Measurements from ENCODE around the gene DLL3. TPM values are rescaled to one million over a fixed set of nuclear protein-coding genes. Genes with fewer than 3 reads are reported as not detected.

DLL3 gene
- total RNA-seq, 1 experiment from 2014 or later: 2.7 TPM

DNA sequence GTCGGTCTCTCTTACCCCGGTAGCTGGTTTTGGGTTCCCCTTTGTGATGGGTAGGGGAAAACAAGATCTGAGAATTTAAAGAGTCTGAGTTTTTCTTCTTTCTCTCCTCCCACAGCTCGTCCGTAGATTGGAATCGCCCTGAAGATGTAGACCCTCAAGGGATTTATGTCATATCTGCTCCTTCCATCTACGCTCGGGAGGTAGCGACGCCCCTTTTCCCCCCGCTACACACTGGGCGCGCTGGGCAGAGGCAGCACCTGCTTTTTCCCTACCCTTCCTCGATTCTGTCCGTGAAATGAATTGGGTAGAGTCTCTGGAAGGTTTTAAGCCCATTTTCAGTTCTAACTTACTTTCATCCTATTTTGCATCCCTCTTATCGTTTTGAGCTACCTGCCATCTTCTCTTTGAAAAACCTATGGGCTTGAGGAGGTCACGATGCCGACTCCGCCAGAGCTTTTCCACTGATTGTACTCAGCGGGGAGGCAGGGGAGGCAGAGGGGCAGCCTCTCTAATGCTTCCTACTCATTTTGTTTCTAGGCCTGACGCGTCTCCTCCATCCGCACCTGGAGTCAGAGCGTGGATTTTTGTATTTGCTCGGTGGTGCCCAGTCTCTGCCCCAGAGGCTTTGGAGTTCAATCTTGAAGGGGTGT, 9.1 kb downstream of the DLL3 start:
- H3K27ac Mint-ChIP-seq (ENCODE audit: unreplicated experiment): no peak overlapping the region
- no peaks in the 10 kb centered on the region for H3K9me3 ChIP-seq
- TF ChIP-seq, protein P1, sequence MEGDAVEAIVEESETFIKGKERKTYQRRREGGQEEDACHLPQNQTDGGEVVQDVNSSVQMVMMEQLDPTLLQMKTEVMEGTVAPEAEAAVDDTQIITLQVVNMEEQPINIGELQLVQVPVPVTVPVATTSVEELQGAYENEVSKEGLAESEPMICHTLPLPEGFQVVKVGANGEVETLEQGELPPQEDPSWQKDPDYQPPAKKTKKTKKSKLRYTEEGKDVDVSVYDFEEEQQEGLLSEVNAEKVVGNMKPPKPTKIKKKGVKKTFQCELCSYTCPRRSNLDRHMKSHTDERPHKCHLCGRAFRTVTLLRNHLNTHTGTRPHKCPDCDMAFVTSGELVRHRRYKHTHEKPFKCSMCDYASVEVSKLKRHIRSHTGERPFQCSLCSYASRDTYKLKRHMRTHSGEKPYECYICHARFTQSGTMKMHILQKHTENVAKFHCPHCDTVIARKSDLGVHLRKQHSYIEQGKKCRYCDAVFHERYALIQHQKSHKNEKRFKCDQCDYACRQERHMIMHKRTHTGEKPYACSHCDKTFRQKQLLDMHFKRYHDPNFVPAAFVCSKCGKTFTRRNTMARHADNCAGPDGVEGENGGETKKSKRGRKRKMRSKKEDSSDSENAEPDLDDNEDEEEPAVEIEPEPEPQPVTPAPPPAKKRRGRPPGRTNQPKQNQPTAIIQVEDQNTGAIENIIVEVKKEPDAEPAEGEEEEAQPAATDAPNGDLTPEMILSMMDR (IDR thresholded peaks at IDR 0.05; ENCODE audit: insufficient read depth in 1 of 2, low read depth in 1 of 2, low read length in 1 of 2, severe bottlenecking in 1 of 2, unreplicated experiment in 1 of 2): no peak
- no peak for DNase-seq
- 0 out of 2 replicates have a peak, but pooled peaks cover 5% of the 10 kb centered on the region for H3K4me1 ChIP-seq
- intact Hi-C loops (cut with micrococcal nuclease; ENCODE audit: unreplicated experiment): no loop called here
- H3K36me3 ChIP-seq (ENCODE audit: control insufficient read depth, insufficient read depth, low read length): no peaks in the 10 kb centered on the region
- H3K27me3 Mint-ChIP-seq (ENCODE audit: insufficient read depth, unreplicated experiment): peaks cover 15% of the 10 kb centered on the region
- H3K36me3 Mint-ChIP-seq (ENCODE audit: insufficient read depth, unreplicated experiment): peaks cover 5% of the 10 kb centered on the region
- H3K9me3 Mint-ChIP-seq (ENCODE audit: unreplicated experiment): no peaks in the 10 kb centered on the region
- CTCF ChIA-PET: interaction anchor here (1.8 kb wide), 1 partner anchor 10 kb away, joined by 11 read pairs; no protein-coding TSS in a partner anchor
- peak overlapping the region; percentile 70 for H3K4me3 Mint-ChIP-seq (ENCODE audit: unreplicated experiment)
- POLR2A ChIA-PET: no interaction called here
- peak overlapping the region; percentile 54 for H3K4me3 ChIP-seq (ENCODE audit: low read depth, low read length)
- H3K27me3 ChIP-seq (replicated peaks; ENCODE audit: control insufficient read depth, insufficient read depth, low read length): no peaks in the 10 kb centered on the region
- no peaks in the 10 kb centered on the region for H3K4me1 Mint-ChIP-seq (ENCODE audit: low read depth, unreplicated experiment)
- no TSS peak for BruUV-seq (replicated peaks)

DNA sequence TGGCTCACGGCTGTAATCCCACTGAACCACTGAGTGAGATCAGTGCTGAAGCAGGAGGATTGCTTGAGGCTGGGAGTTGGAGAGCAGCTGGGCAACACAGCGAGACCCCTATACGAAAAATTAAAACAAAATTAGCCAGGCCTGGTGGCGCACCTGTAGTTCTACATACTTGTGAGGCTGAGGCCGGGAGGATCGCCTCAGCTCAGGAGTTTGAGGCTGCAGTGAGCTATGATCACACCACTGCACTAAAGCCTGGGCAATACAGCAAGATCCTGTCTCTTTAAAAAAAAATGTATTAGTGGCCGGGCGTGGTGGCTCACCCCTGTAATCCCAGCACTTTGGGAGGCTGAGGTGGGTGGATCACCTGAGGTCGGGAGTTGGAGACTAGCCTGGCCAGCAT, 9.9 kb downstream of the DLL3 start:
- H3K36me3 Mint-ChIP-seq (ENCODE audit: insufficient read depth, unreplicated experiment): peaks cover 5% of the 10 kb centered on the region

DNA sequence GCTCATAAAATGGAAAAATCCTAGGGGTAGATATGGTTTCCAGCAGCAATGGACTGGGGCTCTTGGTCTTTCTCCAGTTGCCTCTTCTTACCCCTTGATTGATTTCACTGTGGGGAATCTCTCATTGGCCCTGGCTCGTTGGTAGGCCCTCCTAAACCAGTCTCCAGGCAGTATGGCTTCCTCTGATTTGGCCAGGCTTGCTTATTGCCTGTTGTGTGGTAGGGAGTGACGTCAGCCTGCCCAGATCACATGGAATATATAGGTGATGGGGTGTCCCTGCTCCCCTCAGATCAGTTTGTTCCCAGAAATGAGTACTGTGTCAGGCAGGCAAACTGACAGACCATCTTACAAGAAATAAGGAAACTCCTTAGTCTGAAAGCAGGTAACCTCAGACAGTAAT, 10.5 kb downstream of the DLL3 start:
- peaks cover 5% of the 10 kb centered on the region for H3K36me3 Mint-ChIP-seq (ENCODE audit: insufficient read depth, unreplicated experiment)
- no peak for DNase-seq
- no peaks in the 10 kb centered on the region for H3K9me3 Mint-ChIP-seq (ENCODE audit: unreplicated experiment)
- CTCF ChIA-PET: interaction anchor here (1.8 kb wide), 1 partner anchor 11 kb away, joined by 11 read pairs; no protein-coding TSS in a partner anchor
- POLR2A ChIA-PET: no interaction called here
- H3K27me3 ChIP-seq (replicated peaks; ENCODE audit: control insufficient read depth, insufficient read depth, low read length): no peaks in the 10 kb centered on the region
- H3K4me3 Mint-ChIP-seq (ENCODE audit: unreplicated experiment): no peak overlapping the region
- intact Hi-C loops (cut with micrococcal nuclease; ENCODE audit: unreplicated experiment): no loop called here
- no TSS peak for BruUV-seq (replicated peaks)
- H3K4me3 ChIP-seq (ENCODE audit: low read depth, low read length): no peak overlapping the region
- TF ChIP-seq, protein P1 (IDR thresholded peaks at IDR 0.05; ENCODE audit: insufficient read depth in 1 of 2, low read depth in 1 of 2, low read length in 1 of 2, severe bottlenecking in 1 of 2, unreplicated experiment in 1 of 2): no peak
- H3K4me1 Mint-ChIP-seq (ENCODE audit: low read depth, unreplicated experiment): no peaks in the 10 kb centered on the region
- no peaks in the 10 kb centered on the region for H3K9me3 ChIP-seq
- peaks cover 9% of the 10 kb centered on the region for H3K27me3 Mint-ChIP-seq (ENCODE audit: insufficient read depth, unreplicated experiment)
- no peaks in the 10 kb centered on the region for H3K4me1 ChIP-seq
- no peak overlapping the region for H3K27ac Mint-ChIP-seq (ENCODE audit: unreplicated experiment)
- H3K36me3 ChIP-seq (ENCODE audit: control insufficient read depth, insufficient read depth, low read length): no peaks in the 10 kb centered on the region

More for the DNA sequence above, 9.9 kb downstream of the DLL3 start:
- ChIA-PET POLR2A (no interaction called here), CTCF (interaction anchor here (1.8 kb wide), 1 partner anchor 11 kb away, joined by 11 read pairs; no protein-coding TSS in a partner anchor)
- peaks cover 14% of the 10 kb centered on the region for H3K27me3 Mint-ChIP-seq (ENCODE audit: insufficient read depth, unreplicated experiment)
- H3K4me1 Mint-ChIP-seq (ENCODE audit: low read depth, unreplicated experiment): no peaks in the 10 kb centered on the region
- H3K9me3 Mint-ChIP-seq (ENCODE audit: unreplicated experiment): no peaks in the 10 kb centered on the region
- DNase-seq: no peak
- intact Hi-C loops (cut with micrococcal nuclease; ENCODE audit: unreplicated experiment): no loop called here
- no TSS peak for BruUV-seq (replicated peaks)
- Histone ChIP-seq H3K36me3 (ENCODE audit: control insufficient read depth, insufficient read depth, low read length) (no peaks in the 10 kb centered on the region), H3K4me1 (no peaks in the 10 kb centered on the region), H3K9me3 (no peaks in the 10 kb centered on the region), H3K27me3 (replicated peaks; ENCODE audit: control insufficient read depth, insufficient read depth, low read length) (no peaks in the 10 kb centered on the region), H3K4me3 (ENCODE audit: low read depth, low read length) (no peak overlapping the region)
- TF ChIP-seq, protein P1 (IDR thresholded peaks at IDR 0.05; ENCODE audit: insufficient read depth in 1 of 2, low read depth in 1 of 2, low read length in 1 of 2, severe bottlenecking in 1 of 2, unreplicated experiment in 1 of 2): no peak
- no peak overlapping the region for H3K27ac Mint-ChIP-seq (ENCODE audit: unreplicated experiment)
- H3K4me3 Mint-ChIP-seq (ENCODE audit: unreplicated experiment): no peak overlapping the region
